Measurements from ENCODE around the gene TCEANC2. TPM values are rescaled to one million over a fixed set of nuclear protein-coding genes. Genes with fewer than 3 reads are reported as not detected.

TCEANC2 gene
- total RNA-seq, 1 experiment from 2014 or later = 3.1 TPM

- DNase-seq (ENCODE audit: low read depth) = no peak
Measured at GRCh38 chr1:54136269-54136896, 83.0 kb downstream of the TCEANC2 start.

GRCh38 chr1:54136963-54137533 is 83.6 kb downstream of the TCEANC2 start:
- DNase-seq (ENCODE audit: low read depth) = no peak

- peak; percentile 69 for DNase-seq (ENCODE audit: low read depth)
Measured at GRCh38 chr1:54137534-54138061, 84.2 kb downstream of the TCEANC2 start.

- no peak for DNase-seq (ENCODE audit: low read depth)
Measured at GRCh38 chr1:54138994-54139393, 85.6 kb downstream of the TCEANC2 start.

- no peak for DNase-seq (ENCODE audit: low read depth)
Measured at GRCh38 chr1:54139711-54140110, 86.3 kb downstream of the TCEANC2 start.

- DNase-seq (ENCODE audit: low read depth) = no peak
Measured at GRCh38 chr1:54142146-54142900, 88.9 kb downstream of the TCEANC2 start.

GRCh38 chr1:54144366-54144765 is 91.0 kb downstream of the TCEANC2 start:
- DNase-seq (ENCODE audit: low read depth) = no peak

GRCh38 chr1:54149734-54150133 is 96.3 kb downstream of the TCEANC2 start:
- DNase-seq (ENCODE audit: low read depth) = no peak

- no peak for DNase-seq (ENCODE audit: low read depth)
Measured at GRCh38 chr1:54151013-54151412, 97.6 kb downstream of the TCEANC2 start.

GRCh38 chr1:54152696-54153095 is 99.3 kb downstream of the TCEANC2 start, which contains the start of gene CDCP2:
TSS of gene CDCP2 (minus strand) at chr1:54153000. CDS start at chr1:54152922, 78 bp downstream.
- DNase-seq (ENCODE audit: low read depth) = no peak

- peak; percentile 63 for DNase-seq (ENCODE audit: low read depth)
Measured at GRCh38 chr1:54153535-54154439, 100.4 kb downstream of the TCEANC2 start.

Other genes with a start within 250 kb of the TCEANC2 start
- 34.0 and 48.1 TPM in 2 replicates for gene NDC1, start 215.3 kb upstream of the TCEANC2 start, total RNA-seq (2014; rRNA removed; shearing (Covaris generic))
- gene YIPF1, start 163.8 kb upstream of the TCEANC2 start, total RNA-seq (2014; rRNA removed; shearing (Covaris generic)) = 32.5 and 38.1 TPM in 2 replicates
- not detected in 2 replicates for gene DIO1, start 159.4 kb upstream of the TCEANC2 start, total RNA-seq (2014; rRNA removed; shearing (Covaris generic))
- 62.7 and 95.9 TPM in 2 replicates for gene IFT25, start 107.9 kb upstream of the TCEANC2 start, total RNA-seq (2014; rRNA removed; shearing (Covaris generic))
- 53.0 and 59.3 TPM in 2 replicates for gene LRRC42, start 107.3 kb upstream of the TCEANC2 start, total RNA-seq (2014; rRNA removed; shearing (Covaris generic))
- not detected in 2 replicates for gene LDLRAD1, start 35.4 kb upstream of the TCEANC2 start, total RNA-seq (2014; rRNA removed; shearing (Covaris generic))
- gene TMEM59, start 404 bp upstream of the TCEANC2 start, total RNA-seq (2014; rRNA removed; shearing (Covaris generic)) = 540 and 619 TPM in 2 replicates
- gene CDCP2, start 99.4 kb downstream of the TCEANC2 start, total RNA-seq (2014; rRNA removed; shearing (Covaris generic)) = not detected in 2 replicates
- gene CYB5RL, start 146.4 kb downstream of the TCEANC2 start, total RNA-seq (2014; rRNA removed; shearing (Covaris generic)) = 4.5 and 6.5 TPM in 2 replicates
- gene MRPL37, start 146.6 kb downstream of the TCEANC2 start, total RNA-seq (2014; rRNA removed; shearing (Covaris generic)) = 156 and 184 TPM in 2 replicates